ENCODE data around the gene HTR2B.
"Not testable (repeated sequence)": the region's sequence is repeated elsewhere in the genome, so short reads cannot be mapped to it uniquely, and the experiment has no call there.

Gene HTR2B

DNA sequence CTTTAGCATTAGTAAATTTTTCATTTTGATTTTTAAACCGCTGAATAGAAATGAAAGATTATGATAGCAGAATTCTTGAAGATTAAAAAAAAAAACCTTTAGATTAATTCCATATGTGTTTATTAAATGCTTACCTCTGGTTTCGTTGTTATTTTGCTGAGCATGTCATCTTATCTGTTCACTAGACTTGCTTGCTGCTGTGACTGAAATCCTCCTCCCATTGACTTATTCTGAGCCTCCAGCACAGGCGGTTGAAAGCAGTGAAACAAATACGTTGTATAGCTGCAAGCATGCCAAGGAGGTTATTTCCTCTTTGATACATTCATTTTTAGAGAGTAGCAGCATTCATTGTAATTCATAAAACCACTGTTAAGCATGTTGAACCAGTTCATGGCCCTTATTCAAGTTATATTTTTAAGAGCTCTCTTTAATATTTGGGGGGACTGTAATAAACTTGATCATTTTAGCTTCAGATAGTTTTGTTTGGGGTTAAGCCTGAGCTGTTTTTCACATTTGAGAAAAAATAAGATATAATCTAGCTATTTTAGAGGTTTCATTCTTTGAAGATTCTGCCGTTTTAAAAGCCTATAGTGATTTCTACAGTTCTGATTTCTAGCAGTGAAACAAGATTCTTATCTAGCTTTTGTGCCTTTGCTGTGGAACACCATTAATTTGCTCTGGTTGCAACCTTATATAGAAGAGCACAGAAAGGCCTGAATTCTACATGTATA is at the start of gene HTR2B:
Gene HTR2B (minus strand): TSS at position 205 of the 731 bp plus-strand sequence. CDS start 1,278 bp downstream, outside the sequence.
- no peak for DNase-seq (ENCODE audit: low read depth)

DNA sequence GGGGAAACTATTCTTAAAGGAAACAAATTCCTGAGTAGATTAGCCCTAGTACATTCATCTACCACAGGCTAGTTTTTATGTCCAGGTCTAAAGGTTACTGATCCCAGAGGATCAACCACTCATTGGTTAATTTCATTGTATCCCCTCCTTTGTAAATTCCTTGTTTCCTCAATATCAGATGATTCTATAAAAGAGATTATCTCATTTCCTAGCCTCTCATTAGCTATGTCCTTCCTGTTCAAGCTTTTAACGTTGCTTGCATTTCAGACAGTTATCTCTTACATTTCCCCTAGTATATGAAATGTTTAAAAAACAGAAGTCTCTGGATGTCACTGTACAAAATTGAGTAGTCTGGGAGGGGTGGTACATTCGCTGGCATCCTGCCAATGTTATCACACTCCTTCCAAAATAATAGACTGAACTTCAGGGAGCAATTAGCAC is 49.4 kb upstream of the HTR2B start:
- no peak for DNase-seq (ENCODE audit: low read depth)

DNA sequence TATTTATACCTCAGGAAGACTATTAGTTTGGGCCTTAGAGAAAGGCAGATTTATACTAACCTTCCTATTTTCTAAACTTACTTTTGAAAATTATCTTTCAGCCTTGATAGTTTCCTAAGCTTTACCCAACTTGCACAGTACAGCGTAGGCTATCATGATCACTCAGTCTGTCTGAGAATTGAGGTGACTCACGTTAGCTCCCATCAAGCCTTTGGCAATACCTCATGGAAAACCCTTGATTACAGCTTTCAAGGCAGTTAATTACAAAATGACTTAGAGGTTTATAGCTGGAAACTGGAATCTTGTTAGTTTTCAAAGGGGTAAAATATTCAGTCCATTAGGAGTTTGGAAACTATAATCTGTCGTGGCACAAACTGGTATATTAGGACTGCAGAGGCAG is 47.2 kb upstream of the HTR2B start:
- DNase-seq (ENCODE audit: low read depth) = no peak

DNA sequence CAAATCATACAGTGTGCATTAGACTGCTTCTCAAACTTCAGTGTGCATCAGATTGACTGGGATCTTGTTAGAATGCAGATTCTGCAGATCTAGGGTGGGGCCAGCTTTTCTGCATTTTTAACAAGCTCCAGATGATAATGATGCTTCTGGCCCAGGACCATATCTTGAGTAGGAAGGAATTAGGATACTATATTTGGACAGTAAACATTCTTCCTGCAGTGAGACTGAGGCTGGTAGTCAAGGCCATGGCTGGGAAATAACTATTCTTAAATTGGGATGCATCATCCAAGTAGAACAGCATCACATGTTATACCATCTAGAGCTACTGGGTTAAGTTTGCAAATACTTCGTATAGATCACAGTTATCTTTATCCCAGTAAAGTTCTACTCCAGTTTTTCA is 45.2 kb upstream of the HTR2B start:
- DNase-seq (ENCODE audit: low read depth) = no peak

DNA sequence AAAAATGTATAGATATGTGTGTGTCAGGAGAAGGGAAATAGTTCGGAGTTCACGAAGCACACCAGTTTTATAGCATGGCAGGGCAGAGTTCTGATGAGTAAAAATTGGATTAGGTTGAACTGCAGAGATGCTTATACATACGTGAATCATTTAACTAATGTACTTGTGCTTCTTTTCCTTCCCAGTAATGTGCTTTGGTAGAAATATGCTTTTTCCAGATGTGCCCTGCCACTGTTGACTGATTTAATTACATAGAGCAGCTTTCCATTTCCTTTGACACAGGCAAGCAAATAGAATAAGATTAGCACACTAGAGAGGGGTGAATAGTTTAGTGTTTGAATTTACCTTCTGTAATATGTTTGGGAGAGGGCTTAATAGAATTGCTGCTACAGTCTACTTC is 44.6 kb upstream of the HTR2B start:
- no peak for DNase-seq (ENCODE audit: low read depth)

DNA sequence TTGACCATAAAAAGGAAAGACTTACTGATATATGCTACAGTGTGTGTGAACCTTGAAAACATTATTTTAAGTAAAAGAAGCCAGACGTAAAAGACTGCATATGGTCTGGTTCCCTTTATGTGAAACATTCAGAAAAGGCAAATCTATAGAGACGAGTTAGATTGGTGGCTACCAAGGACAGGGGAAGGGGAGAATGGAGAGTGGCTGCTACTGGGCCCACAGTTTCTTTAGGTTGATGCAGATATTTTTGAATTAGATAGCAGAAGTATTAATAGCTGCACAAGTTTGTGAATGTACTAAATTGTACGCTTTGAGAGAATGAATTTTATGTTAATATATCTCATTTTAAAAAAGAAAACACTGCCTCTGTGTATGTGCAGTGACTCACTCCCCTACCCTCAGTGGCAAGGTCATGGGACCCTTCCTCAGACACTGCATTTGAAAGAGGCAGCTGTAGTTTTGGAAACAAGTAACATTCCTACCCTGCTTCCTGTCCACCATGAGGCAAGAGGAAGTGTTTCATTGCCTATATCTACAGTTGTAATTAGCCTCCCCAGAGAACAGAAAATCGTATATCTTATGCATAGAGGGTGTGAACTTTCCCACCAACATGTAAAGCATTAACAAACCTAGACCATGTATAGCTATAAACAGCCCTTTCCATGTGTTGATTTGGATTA is 43.8 kb upstream of the HTR2B start:
- DNase-seq (ENCODE audit: low read depth) = no peak

DNA sequence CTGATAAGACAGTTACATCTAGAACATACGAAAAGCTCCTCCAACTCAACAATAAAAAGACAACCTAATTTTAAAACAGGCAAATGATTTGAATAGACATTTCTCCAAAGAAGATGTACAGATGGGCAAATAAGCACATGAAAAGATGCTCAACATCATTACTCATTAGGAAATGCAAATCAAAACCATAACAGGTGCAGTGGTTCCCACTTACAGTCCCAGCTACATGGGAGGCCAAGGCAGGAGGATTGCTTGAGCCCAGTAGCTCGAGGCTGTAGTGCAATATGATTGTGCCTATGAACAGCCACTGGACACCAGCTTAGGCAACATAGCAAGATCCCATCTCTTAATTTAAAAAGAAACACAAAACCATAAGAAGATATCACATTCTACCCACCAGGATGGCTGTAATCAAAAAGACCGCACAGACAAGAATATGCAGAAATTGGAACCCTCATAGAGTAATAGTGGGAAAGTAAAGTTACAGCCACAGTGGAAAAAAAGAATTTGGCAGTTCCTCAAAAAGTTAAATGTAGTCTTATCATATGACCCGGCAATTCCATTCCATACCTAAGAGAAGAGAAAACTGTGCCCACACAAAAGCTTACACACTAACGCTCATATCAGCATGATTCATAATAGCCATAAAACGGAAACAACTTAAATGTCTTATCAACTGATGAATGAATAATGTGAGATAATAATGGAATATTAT is 43.1 kb upstream of the HTR2B start:
- DNase-seq (ENCODE audit: low read depth) = no peak

DNA sequence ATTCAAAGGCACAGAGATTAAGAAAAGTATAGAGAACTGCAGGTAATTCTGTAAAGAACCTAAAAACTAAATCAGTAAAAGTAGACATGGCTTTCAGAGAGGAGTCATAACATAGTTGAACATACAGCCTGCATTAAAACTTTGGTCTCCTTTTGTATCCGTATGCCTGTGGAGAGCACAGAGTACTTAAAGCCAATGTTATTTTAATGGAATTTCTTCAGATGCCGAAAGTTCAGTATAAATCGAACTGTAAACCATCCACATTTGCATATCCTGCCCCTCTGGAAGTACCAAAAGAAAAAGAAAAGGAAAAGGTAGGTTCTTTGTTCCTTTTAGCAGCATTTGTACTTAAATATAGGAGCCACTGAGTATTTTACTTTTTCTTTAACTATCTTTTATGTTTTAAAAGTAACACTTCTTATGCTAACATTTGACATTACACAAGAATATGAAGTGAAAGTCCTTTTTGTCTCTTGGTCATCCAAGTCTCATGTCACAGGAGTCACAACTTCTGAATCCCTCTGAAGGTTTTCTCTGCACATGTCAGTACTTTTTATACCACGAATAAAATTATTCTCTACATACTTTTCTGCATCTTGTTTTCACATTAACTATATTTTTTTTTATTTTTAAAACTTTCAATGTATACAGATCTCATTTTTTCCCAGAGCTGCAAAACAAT is 38.7 kb upstream of the HTR2B start:
- DNase-seq (ENCODE audit: low read depth) = no peak

DNA sequence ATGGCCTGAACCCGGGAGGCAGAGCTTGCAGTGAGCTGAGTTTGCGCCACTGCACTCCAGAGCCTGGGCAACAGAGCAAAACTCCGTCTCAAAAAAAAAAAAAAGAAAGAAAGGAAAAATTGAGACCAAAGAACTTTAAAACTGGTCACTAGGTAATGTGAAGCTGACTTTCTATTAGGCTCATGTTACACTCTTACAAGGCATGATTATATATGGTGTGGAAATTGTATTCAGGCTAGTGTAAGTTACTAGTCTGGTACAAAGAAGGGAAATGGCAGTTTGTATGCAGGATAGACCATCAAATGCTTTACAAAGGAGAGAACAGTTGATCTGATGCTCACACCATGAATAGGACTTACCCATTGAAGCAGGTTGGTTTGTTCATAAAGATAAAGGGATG is 38.2 kb upstream of the HTR2B start:
- DNase-seq (ENCODE audit: low read depth) = no peak

DNA sequence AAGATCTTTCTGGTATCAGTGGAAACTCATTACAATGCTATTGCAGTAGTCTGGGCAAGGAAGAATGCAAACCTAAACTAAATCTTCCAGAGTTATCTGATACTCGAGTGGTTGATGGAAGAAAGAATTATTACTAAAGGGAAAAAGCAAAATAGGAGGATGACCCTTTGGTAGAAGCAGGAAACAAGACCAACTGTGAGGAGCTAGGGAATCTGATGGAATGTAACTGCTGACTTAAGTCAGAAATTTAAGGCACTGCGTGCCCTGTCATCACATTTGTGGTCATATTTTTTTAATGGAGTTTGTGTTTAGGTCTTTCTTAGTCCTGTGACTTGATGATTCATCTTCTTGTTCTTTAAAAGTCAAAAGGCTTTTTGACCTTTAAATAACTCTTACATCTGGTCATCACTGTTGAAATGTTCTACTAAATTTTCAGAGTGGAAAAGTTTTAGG is 37.1 kb upstream of the HTR2B start:
- DNase-seq (ENCODE audit: low read depth) = no peak

DNA sequence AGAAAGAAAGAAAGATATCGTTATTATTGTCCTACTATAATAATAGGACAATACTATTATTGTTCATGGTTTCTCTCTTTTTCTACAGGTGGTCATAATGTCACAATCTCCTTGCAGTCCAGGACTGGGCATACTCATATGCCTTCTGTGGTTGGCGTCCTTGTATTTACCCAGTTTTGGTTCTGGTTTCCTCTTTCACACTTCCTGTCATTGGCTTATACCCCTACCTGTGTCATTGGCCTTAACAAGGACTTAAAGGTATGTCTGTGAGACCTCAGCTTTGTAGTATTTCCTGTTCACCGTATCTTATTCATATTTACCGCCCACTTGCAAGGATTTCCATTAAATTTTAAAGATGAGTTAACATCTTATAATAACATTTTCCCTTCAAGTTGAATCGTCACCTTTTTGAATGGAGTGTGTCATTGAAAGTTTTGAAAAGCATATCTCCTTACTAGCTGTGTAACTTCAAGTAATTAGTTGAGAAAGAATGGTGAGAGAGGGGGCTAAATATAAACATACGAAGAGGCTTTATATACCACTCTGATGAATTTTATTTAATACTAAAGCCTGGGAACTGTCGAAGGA is 36.5 kb upstream of the HTR2B start:
- DNase-seq (ENCODE audit: low read depth) = no peak

DNA sequence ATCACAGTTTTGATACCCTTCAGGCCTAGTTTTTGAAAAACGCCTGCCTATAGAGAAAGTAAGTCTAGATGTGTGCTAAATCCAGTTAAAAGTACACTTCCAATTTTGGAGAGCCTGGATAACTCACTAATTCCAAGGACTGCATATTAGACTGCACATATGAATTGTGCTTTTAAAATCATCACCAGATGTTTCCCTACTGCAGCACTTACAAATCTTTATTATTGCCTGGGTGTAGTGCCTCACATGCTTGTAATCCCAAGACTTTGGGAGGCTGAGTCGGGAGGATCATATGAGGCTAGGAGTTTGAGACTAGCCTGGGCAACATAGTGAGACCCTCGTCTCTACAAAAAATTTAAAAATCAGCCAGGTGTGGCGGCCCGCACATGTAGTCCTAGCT is 35.9 kb upstream of the HTR2B start:
- DNase-seq (ENCODE audit: low read depth) = no peak

DNA sequence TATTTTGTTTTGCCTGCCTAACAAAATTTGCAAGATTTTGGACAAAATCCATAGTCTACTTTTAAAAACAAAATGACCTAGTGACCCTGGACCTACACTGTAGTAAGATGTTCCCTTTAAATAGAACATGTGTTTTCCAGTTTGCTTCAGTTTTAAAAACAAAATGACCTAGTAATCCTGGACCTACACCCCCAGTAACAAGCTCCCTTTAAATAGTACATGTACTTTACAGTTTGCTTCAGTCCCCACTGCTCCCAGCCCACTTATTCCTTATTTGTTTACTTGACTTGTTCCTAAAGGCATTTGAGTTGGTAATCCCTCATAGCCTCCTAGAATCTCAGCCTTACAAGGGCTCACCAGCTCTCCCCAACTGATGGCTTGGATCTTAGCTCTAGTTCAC is 34.5 kb upstream of the HTR2B start:
- DNase-seq (ENCODE audit: low read depth) = no peak

DNA sequence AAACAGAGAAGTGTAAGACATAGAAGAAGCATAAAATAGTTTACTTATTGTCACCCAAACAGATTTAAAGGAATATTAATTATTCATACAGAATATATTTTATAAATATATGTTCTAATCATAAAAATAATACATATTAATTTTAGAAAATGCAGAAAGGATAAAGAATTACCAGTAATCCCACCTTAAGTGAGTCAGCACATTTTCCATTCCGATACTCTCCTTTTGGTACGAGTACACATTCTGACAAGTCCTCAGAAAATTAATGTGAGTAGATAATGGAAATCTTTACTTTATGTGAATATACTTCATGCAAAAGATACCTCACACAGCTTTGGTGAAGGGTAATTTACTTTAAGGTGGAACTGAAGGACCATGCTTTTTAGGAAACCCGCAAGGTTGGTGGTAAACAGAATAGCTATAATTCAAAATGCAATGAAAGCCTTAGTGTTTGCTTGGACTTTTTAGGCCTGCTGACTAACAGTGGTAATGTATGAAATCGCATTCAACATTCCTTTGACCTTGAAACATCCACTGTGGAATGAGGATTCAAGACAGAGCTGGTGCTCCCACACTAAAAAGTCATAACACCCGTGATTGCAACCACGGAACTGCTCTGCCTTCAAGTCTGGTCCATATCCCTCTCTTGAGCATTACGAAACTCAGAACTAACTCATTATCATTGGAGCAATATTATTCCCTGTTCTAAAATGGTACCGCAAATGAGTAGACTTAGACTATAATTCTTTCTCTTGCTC is 28.1 kb upstream of the HTR2B start:
- DNase-seq (ENCODE audit: low read depth) = no peak

DNA sequence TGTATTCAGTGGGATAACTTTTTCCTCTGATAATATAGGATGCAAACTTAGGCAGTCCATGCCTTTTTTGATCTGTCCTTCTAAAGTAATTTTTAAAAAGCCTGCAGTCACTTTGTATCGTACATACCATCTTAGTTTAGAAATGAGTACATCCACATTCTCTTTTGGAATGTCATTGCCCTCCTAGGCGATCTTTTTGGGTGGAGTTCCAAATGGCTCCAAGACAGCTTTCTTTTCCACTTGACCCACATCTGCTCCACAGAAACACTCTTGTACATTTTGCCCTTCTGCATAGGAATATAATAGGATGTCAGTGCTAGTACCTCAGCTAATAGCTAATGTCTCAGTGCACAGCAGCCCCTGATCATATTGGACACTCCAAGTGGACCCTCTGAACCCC is 21.8 kb upstream of the HTR2B start:
- no peak for DNase-seq (ENCODE audit: low read depth)

DNA sequence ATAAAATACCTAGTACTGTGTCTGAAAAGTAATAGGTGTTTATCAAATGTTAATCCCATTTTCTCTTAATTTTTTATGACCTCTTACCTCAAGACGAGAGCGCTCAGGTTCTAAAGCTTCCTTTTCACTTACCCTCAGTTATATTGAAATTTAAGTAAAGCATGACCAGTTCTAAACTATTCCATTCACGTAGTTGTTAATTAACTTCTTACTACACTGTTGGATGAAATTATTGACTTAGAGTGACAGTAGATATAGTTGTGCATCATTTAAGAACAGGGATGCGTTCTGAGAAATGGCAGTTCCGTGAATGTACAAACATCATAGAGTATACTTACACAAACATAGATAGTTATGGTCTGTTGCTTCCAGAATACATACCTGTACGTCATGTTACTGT is 20.1 kb upstream of the HTR2B start:
- DNase-seq (ENCODE audit: low read depth) = no peak

DNA sequence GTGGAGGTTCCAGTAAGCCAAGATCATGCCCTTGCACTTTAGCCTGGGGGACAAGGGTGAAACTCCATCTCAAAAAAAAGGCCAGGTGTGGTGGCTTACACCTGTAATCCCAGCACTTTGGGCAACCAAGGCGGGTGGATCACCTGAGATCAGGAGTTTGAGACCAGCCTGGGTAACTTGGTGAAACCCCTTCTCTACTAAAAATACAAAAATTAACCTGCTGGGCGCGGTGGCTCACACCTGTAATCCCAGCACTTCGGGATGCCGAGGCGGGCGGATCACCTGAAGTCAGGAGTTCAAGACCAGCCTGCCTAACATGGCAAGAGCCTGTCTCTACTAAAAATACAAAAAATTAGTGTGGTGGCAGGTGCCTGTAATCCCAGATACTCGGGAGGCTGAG is 16.0 kb upstream of the HTR2B start:
- DNase-seq (ENCODE audit: low read depth) = not testable (repeated sequence)

DNA sequence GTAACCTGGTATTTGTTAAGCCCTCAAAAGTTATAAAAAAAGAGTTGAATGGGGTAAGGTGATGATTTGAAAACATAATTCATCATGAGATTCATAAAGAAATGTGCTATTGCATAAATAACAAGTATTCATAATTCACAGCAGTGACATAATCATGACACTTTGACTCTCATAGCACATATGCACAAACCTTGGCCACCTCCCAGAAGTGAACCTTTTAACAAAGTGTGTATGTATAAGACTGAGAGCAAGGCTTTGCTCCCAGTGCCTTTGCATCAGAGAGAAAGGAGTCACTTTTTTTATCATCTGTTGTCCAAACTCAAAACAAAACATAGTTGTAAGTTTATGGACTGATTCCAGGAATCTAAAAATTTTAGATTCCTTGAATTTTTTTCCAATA is 15.0 kb upstream of the HTR2B start:
- no peak for DNase-seq (ENCODE audit: low read depth)

DNA sequence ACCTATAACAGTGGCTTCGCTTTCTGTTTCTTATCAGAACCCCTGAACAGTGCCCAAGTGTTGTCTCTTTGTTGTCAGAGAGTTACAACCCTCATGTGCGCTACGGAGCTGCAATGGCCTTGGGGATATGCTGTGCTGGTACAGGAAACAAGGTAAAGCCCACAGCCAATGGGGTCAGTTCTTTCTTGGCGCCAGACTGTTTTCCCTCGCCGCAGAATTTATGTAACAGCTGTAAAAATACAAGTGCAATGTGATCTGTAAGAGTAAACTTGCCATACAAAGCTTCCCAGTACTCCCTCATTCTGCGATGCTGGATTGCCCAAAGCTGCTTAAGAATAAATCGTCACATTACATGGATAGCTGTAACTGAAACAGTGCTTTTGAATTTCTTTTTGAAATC is 13.9 kb upstream of the HTR2B start:
- no peak for DNase-seq (ENCODE audit: low read depth)

DNA sequence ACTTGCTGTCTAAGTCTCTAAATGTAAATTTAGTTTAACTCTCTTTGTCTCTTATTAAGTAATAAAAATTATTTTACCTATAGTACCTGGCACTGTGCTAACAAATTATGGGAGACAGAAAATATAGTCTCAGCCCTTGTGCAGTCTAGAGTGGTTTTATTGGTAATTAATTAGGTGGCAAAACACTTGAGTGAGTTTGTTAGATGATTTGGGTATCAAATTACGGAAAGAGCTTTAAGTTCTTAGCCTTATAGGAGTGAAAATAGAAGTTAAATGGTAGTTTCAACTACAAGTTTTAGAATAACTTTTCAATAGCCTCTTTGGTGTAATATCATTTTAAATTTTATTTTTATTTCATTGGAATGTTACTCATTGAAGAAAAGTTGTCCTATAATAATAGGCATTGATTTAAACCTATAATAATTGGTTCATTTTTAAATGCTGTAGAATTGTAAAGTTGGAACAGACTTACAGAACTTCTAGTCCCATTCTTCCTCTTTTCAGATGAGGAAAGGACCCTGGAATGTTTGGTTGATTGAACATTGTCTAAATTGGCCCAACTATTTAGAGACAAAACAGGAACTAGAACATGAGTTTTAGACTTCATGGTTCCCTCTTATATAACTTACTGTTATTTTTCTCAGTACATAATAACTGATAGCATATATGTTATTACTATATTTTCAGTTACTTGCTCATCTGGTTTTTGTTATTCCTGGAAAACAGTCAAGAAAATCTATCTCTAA is 10.2 kb upstream of the HTR2B start:
- DNase-seq (ENCODE audit: low read depth) = no peak
